HG03469 (cell line): ENCODE measurements around the gene SEMA4G.
A peak's percentile ranks its signal among the peaks of the same experiment; 100 is the strongest.

Source experiments
- ATAC-seq: cut with Tn5 transposase; IDR thresholded peaks from one replicate; pipeline ENCODE4 v1.9.1; 2021; ENCODE audit warnings: mild to moderate bottlenecking, moderate library complexity, moderate number of reproducible peaks; ENCODE audit not compliant: unreplicated experiment

The SEMA4G gene

DNA sequence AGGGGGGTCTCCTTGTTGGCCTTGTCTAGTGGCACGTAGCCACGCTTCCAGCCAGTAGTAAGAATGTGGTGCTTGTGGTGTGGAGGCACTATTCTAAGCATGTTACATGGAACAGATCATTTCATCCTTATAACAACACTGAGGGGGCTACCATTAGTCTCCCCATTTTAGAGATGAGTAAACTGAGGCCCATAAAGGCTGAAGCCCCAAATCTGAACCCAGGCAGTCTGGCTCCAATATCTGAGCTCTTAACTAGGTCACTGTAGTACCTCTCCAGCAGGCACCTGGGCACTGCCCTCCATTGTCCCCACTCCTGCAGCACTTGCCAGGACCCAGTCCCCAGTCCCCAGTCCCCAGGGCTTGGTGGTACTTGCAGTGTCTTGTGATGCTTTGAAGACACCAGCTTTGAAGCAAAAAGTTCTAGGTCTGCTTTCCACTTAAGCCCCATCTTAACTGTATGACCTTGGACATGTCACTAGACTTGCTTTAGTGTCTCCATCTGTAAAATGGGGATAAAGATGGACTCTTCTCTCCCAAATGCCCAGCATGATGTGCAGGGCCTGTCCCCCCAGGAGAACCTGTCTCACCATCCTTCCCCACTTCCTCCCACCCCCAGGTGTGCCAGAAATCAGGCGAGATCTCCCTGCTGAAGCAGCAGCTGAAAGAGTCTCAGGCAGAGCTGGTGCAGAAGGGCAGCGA lies 36.7 kb downstream of the SEMA4G start:
- ATAC-seq, result no peak

GRCh38 chr10:101006593-101007098 lies 37.3 kb downstream of the SEMA4G start:
- ATAC-seq, result no peak

- no peak for ATAC-seq
These were observed 37.9 kb downstream of the SEMA4G start for GRCh38 chr10:101007099-101007711.

GRCh38 chr10:101007915-101008822 lies 38.9 kb downstream of the SEMA4G start:
- no peak for ATAC-seq

DNA sequence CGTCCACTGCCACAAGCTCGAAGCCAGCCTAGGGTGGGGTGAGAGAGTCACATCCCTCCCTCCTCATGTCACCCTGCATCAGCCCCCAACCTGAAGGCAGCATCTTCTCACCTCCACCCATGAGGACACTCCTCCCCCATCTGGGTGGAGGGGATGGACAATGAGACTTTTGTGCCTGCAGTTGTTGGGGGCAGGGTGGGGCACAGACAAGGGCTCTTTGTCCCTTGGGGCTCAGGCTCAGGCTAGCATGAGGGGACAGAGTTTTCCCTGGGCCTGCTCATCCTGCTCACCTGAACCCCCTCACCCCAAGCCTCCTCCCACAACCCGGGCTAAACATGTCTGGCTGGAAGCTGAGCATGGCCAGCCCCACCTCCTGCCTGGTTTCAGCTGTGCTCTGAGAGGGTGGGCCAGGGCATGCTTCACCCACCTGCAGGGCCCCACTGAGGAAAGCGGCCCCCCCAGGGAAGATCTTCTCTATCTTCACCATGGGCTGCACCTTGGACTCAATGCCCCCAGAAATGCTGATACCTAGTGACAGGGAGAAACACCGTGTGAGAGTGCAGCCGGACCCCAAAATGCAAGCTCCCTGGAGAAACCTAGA lies 39.6 kb downstream of the SEMA4G start:
- ATAC-seq, result no peak

GRCh38 chr10:101010329-101010728 lies 41.0 kb downstream of the SEMA4G start:
- ATAC-seq, result no peak

- ATAC-seq, result no peak
These were observed 42.5 kb downstream of the SEMA4G start for GRCh38 chr10:101011517-101012423.

DNA sequence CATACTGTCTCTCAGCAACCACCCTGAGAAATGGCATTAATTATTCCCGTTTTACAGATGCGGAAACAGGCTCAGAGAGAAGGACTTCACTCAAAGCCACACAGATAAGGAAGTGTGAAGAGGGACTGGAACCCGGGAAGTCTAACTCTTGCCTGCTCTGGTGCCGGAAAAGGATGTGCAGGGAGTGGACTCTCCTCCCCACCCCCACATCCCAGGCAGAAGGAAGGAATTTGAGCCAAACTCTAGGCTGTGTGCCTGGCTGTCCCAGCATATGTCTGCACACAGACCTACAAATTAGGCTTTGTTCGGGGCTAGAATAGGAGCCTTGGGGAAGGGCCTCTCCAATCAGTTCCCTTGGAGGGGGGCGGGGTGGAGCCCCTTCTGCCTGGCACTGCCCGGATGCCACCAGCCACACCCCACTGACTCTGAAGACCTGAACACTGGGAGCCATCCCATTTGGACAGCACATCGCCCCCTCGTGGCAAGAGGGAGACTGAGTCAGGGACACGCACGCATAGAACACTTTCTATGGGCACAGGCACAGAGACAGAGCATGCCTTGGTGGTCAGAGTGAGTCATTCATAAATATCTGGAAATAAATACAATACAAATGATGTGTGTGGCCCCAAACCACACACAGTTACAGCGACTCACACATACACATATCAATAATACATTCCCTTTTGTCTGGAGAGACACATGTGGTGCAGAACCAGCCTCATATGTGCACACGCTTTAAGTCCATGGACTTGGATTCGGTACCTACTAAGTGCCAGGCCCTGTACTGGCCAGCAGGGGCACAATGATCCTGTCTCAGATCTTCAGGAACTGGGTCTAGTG lies 43.4 kb downstream of the SEMA4G start:
- peak; percentile 75 for ATAC-seq

DNA sequence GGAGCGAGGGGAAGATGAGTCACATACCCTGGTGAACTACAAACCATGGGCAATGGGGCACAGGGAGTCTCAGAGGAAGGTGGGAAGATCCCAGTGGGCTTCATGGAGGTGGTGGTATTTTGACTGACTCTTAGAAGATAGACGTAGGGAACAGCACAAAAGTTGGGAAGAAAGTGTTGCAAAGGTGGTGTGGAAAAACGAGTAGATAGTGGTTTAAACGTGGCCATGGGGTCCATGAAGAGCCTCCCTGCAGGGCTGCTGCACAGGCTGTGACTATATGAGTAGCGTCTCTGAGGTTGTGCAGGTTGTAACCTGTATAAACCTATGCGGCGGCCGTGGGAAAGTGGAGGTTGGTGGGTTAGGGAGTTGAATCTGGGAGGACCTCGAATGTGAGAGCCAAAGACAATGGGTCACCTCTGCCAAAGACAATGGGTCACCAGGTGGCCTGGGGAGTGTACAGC lies 44.1 kb downstream of the SEMA4G start:
- no peak for ATAC-seq

DNA sequence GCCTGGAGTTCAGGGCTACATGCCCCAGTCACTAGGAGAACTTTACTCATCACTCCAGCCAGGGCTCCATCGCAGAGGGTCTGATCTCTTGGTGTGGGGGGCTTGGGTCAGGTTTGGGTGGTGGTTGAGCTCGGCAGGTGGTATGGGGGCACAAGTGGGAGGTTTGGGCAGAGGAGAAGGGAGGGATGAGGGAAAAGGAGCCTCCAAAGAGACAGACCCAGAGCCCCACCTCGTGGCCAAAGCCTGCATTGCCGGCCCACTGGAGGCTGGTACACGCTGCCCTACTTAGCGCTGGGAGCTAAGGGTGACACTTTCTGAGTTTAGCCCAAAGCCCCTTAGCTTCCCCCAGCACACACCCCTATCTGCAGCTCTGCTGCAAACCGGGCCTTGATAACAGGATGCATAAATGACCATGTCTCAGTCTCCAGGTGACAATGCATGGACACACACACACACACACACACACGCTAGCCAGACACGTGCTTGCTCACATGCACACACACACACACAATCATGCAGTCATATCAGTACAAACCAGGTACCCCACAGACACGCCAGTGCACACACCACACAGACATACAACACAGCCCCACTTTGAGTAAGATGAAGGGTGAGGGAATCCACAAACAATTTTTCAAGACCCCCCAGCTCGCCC lies 45.1 kb downstream of the SEMA4G start:
- no peak for ATAC-seq

DNA sequence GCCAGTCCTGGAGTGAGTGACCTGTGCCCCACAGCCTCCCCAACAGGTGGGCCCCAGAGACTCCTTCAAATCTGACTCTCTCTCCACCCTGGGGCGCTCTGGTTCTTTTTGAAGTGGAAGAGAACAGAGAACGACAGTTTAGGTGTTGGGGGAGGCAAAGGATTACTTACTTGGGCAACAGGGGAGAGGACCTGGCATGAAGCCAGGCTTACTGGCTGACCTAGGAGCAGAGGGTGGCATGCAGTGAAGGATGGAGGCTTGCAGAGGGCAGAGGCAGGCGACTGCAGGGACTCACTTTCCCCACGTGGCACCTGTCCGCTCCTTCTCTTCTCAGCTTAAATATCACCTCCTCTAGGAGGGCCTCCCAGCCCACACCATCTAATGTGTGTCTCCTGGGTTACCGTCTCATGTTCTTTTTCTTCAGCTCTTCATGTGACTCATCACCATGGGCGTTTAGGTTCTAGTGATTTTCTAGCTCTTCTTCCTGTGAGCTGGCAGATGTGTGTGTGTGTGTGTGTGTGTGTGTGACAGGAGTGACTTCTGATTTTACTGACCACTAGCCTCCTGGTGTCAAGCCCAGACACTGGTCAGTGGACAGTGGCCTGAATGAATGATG lies 45.8 kb downstream of the SEMA4G start:
- ATAC-seq, result no peak

DNA sequence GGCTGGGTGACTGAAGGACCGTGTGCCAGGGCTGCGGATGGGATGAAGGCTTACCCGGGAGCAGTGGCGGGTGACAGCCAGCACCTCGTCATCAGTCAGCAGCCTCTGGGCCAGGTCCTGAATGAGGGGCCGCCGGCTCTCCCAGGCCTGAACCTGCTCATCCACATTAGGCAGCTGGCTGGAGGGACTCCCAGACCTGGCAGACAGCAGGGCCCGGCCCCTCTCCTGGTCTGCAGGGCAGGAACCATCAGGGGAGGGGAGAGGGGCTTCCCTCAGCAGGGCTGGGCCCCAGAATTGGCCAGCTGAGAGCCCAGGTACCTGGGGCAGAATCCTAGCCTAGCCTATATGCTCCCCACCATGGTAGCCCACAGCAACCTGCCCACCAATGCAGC lies 46.3 kb downstream of the SEMA4G start:
- ATAC-seq, result no peak

DNA sequence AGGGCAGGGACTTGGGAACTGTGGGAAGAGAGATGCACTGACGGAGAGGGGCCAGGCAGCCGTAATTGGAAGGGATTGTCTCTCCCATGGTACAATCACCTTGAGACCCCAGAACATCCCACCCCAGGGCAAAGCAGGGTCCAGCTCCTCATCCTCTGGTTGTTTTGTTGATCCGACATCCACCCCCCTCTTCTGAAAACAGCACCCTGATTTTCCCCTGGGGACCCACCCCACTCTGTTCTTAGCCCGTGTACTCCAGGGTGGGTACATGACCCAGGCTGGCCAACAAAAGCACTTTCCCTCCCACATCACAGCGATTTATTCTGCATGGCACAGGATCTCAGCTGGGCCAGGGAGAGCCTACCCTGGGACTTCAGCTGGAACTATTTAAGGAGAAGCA lies 47.5 kb downstream of the SEMA4G start:
- ATAC-seq, result no peak

- ATAC-seq, result no peak
These were observed 48.9 kb downstream of the SEMA4G start for GRCh38 chr10:101018118-101018599.

- ATAC-seq, result no peak
These were observed 49.5 kb downstream of the SEMA4G start for GRCh38 chr10:101018600-101019439.
